Measurements from ENCODE around the gene DDC. TPM values are rescaled to one million over a fixed set of nuclear protein-coding genes. Genes with fewer than 3 reads are reported as not detected.

The DDC gene
- total and polyA plus RNA-seq, 2 donors (not counting 1 experiment from before 2014, with no cell fraction given), result not detected

DNA sequence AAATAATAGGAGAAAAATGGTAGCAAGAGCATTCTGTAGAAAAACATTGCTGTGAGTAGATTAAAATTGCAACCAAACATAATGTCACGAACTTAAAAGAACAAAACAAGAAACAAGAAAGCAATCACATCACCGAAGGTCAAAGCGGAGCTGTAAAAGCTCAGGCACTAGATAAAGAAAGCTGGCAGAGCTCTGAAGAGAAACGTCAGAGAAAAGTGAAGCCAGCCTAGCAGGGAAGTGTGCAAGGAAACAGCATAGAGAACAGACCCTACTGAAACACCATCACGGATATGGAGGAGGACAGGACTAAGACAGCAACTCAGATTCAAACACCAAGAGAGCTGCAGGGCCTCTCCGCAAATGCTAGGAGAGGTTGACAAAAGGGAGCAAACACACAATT, 22.5 kb upstream of the DDC start:
- WGBS (ENCODE audit: insufficient coverage), result 91% methylated on average over 6 of the region's 6 CpGs
- peaks cover 0 to 19% (median 13%) of the 10 kb centered on the region in 3 donors for H3K9me3 ChIP-seq (ENCODE audit: control extremely low read depth in 1 of 3, control insufficient read depth in 2 of 3, insufficient read depth in 1 of 3, low read length in 2 of 3)
- POLR2A ChIA-PET, result no interaction called here
- CTCF ChIA-PET, result no interaction called here
- H3K27me3 Mint-ChIP-seq, result peaks cover 29% of the 10 kb centered on the region
- no peak overlapping the region for H3K4me2 ChIP-seq (replicated peaks; ENCODE audit: low read depth, low read length, poor library complexity, severe bottlenecking)
- H3K79me2 ChIP-seq (ENCODE audit: control insufficient read depth, insufficient read depth, low read length), result no peaks in the 10 kb centered on the region
- H3K4me1 ChIP-seq (ENCODE audit: control insufficient read depth in 2 of 2, insufficient read depth in 2 of 2, low read length in 2 of 2), result no peaks in the 10 kb centered on the region
- no peaks in the 10 kb centered on the region for H3K4me1 Mint-ChIP-seq
- H3K9ac ChIP-seq (ENCODE audit: low read length), result no peak overlapping the region
- H3K27ac Mint-ChIP-seq, result no peak overlapping the region
- no peaks in the 10 kb centered on the region for H3K27me3 ChIP-seq (replicated peaks in 1 of 4; ENCODE audit: control extremely low read depth in 1 of 4, control insufficient read depth in 3 of 4, insufficient read depth in 4 of 4, low read length in 3 of 4)
- DNase-seq, result no peak
- H3K4me3 ChIP-seq (ENCODE audit: control extremely low read depth in 1 of 5, extremely low read depth in 1 of 5, insufficient read depth in 1 of 5, low read depth in 2 of 5, low read length in 4 of 5), result no peak overlapping the region
- H3K27ac ChIP-seq (ENCODE audit: low read length in 2 of 2), result no peak overlapping the region
- H4K20me1 ChIP-seq (ENCODE audit: control insufficient read depth, insufficient read depth, low read length, poor library complexity, severe bottlenecking), result no peaks in the 10 kb centered on the region
- no peaks in the 10 kb centered on the region for H3K9me3 Mint-ChIP-seq (ENCODE audit: insufficient read depth)
- TF ChIP-seq EZH2 (IDR thresholded peaks at IDR 0.05; ENCODE audit: borderline replicate concordance, insufficient read depth, low read depth, low read length, poor library complexity, severe bottlenecking), result no peak
- TF ChIP-seq, protein P1, sequence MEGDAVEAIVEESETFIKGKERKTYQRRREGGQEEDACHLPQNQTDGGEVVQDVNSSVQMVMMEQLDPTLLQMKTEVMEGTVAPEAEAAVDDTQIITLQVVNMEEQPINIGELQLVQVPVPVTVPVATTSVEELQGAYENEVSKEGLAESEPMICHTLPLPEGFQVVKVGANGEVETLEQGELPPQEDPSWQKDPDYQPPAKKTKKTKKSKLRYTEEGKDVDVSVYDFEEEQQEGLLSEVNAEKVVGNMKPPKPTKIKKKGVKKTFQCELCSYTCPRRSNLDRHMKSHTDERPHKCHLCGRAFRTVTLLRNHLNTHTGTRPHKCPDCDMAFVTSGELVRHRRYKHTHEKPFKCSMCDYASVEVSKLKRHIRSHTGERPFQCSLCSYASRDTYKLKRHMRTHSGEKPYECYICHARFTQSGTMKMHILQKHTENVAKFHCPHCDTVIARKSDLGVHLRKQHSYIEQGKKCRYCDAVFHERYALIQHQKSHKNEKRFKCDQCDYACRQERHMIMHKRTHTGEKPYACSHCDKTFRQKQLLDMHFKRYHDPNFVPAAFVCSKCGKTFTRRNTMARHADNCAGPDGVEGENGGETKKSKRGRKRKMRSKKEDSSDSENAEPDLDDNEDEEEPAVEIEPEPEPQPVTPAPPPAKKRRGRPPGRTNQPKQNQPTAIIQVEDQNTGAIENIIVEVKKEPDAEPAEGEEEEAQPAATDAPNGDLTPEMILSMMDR (IDR thresholded peaks at IDR 0.05), result no peak
- no peaks in the 10 kb centered on the region for H3K36me3 ChIP-seq (replicated peaks in 1 of 2; ENCODE audit: control extremely low read depth in 1 of 2, control insufficient read depth in 1 of 2, extremely low read depth in 1 of 2, insufficient read depth in 2 of 2, low read length in 1 of 2)
- H3K4me3 Mint-ChIP-seq, result no peak overlapping the region
- no peak overlapping the region for H2AFZ ChIP-seq (ENCODE audit: insufficient read depth, low read depth, low read length, poor library complexity, severe bottlenecking)
- ATAC-seq (ENCODE audit: low read depth), result no peak
- intact Hi-C loops (cut with micrococcal nuclease), result no loop called here

DNA sequence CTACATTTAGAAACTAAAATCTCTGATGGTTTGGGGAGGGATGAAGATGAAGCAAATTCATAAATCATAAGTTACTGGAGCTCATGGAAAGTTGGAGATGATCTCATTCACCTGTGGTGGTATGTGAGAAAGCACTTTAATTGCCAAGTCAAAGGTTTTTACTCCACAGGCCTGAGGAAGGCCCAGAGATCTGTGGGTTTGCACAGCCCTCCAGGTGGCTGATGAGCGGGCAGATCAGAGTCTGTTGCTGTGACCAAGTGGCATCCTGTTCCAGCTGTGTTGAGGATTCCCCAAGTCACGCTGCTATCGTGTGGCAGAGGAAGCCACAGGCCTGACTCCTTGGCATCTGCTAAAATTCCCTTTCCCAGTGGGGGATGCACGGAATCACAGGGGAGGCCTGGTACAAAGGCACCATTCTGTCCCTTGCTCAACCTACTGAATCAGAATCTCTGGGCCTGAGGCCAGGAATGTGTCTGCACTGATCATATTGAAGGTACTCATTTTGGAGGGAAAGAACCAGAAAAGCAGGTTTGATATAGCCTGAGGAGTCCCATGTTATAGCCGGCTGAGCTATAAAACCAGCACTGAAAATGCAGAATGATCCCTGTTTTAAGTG, 19.7 kb upstream of the DDC start:
- H3K4me3 ChIP-seq (ENCODE audit: control extremely low read depth in 1 of 5, extremely low read depth in 1 of 5, insufficient read depth in 1 of 5, low read depth in 2 of 5, low read length in 4 of 5), result no peak overlapping the region
- no peaks in the 10 kb centered on the region for H3K79me2 ChIP-seq (ENCODE audit: control insufficient read depth, insufficient read depth, low read length)
- intact Hi-C loops (cut with micrococcal nuclease), result no loop called here
- Mint-ChIP-seq H3K9me3 (ENCODE audit: insufficient read depth) (no peaks in the 10 kb centered on the region), H3K4me3 (no peak overlapping the region), H3K27ac (no peak overlapping the region), H3K27me3 (peaks cover 21% of the 10 kb centered on the region), H3K4me1 (no peaks in the 10 kb centered on the region)
- no peaks in the 10 kb centered on the region for H4K20me1 ChIP-seq (ENCODE audit: control insufficient read depth, insufficient read depth, low read length, poor library complexity, severe bottlenecking)
- H2AFZ ChIP-seq (ENCODE audit: insufficient read depth, low read depth, low read length, poor library complexity, severe bottlenecking), result no peak overlapping the region
- POLR2A ChIA-PET, result no interaction called here
- H3K9ac ChIP-seq (ENCODE audit: low read length), result no peak overlapping the region
- no peak for DNase-seq
- no peak for ATAC-seq (ENCODE audit: low read depth)
- no peak for TF ChIP-seq EZH2 (IDR thresholded peaks at IDR 0.05; ENCODE audit: borderline replicate concordance, insufficient read depth, low read depth, low read length, poor library complexity, severe bottlenecking)
- TF ChIP-seq, protein P1 (IDR thresholded peaks at IDR 0.05), result no peak
- H3K36me3 ChIP-seq (replicated peaks in 1 of 2; ENCODE audit: control extremely low read depth in 1 of 2, control insufficient read depth in 1 of 2, extremely low read depth in 1 of 2, insufficient read depth in 2 of 2, low read length in 1 of 2), result no peaks in the 10 kb centered on the region
- H3K27ac ChIP-seq (ENCODE audit: low read length in 2 of 2), result no peak overlapping the region
- H3K4me2 ChIP-seq (replicated peaks; ENCODE audit: low read depth, low read length, poor library complexity, severe bottlenecking), result no peak overlapping the region
- WGBS (ENCODE audit: insufficient coverage), result 92% methylated on average over 5 of the region's 5 CpGs
- H3K4me1 ChIP-seq (ENCODE audit: control insufficient read depth in 2 of 2, insufficient read depth in 2 of 2, low read length in 2 of 2), result no peaks in the 10 kb centered on the region
- CTCF ChIA-PET, result no interaction called here
- no peaks in the 10 kb centered on the region for H3K27me3 ChIP-seq (replicated peaks in 1 of 4; ENCODE audit: control extremely low read depth in 1 of 4, control insufficient read depth in 3 of 4, insufficient read depth in 4 of 4, low read length in 3 of 4)
- H3K9me3 ChIP-seq (ENCODE audit: control extremely low read depth in 1 of 3, control insufficient read depth in 2 of 3, insufficient read depth in 1 of 3, low read length in 2 of 3), result peaks cover 0 to 19% (median 13%) of the 10 kb centered on the region in 3 donors
